K562 (cell line): ENCODE measurements around the gene C1orf21. TPM values are rescaled to one million over a fixed set of nuclear protein-coding genes. Genes with fewer than 3 reads are reported as not detected.

Experiments used
- ATAC-seq: fragments of 200-7000 bp; cut with Tn5 transposase; 3 replicates; pipeline ENCODE4 v1.9.1; 2020; ENCODE audit warnings: moderate library complexity
- BruUV-seq: library from RNA; stranded (reverse); fragments of 400-500 nt; replicated peaks from 2 replicates; lab custom pipeline; 2021; lab: Mats Ljungman, UMichigan
- CTCF ChIA-PET: fragments of 300-600 bp; formaldehyde crosslinking; extraction: SDS; loops from one replicate; lab custom pipeline; 2021; ENCODE audit warnings: low intra/inter-chr PET ratio; lab: Yijun Ruan, JAX
- POLR2A ChIA-PET: fragments of 300-600, 350-650 bp; sonication (Branson Sonifier 250); formaldehyde crosslinking; extraction: SDS; loops from one replicate; lab custom pipeline; 2021; ENCODE audit warnings: antibody characterized with exemption, inconsistent platforms; lab: Yijun Ruan, JAX
- DNase-seq, 4 experiments: peaks; one replicate each; pipeline versions ENCODE4 v3.0.0 to v3.0.0-alpha.2; 2011 to 2018; ENCODE audit warnings: low spot score in 3 of 4, mixed read lengths in 3 of 4; ENCODE audit errors: extremely low read depth in 1 of 4
- FAIRE-seq: peaks from 2 replicates; lab custom pipeline; 2011; peaks lifted over from hg19 to GRCh38; lab: Jason Lieb, UNC
- H2AFZ ChIP-seq: 2 replicates; pipeline ENCODE4 v1.6.0; 2011; ENCODE audit warnings: low read depth, low read length, control low read depth, inconsistent platforms
- H3K27ac ChIP-seq: fragments of 200-600 bp; 3 replicates; pipeline ENCODE4 v1.8.0; 2011; ENCODE audit warnings: low read depth, mild to moderate bottlenecking, control low read depth, inconsistent platforms, low read length, moderate library complexity, mixed read lengths; ENCODE audit errors: extremely low read depth
- H3K27me3 ChIP-seq, 2 experiments: fragments of 300-600 bp in 1 of 2; 2 replicates in 1 of 2; 3 replicates in 1 of 2; pipeline versions ENCODE4 v1.6.0 to v1.8.0; 2011; ENCODE audit warnings: inconsistent platforms in 2 of 2, low read length in 2 of 2, mild to moderate bottlenecking in 1 of 2, mixed read lengths in 1 of 2, moderate library complexity in 1 of 2; ENCODE audit not compliant: control insufficient read depth in 2 of 2, insufficient read depth in 2 of 2
- H3K36me3 ChIP-seq: fragments of 300-600 bp; 3 replicates; pipeline ENCODE4 v1.8.0; 2011; ENCODE audit warnings: mild to moderate bottlenecking, low read length, inconsistent platforms; ENCODE audit not compliant: control insufficient read depth, insufficient read depth
- H3K4me1 ChIP-seq, 2 experiments: fragments of 200-600 bp in 1 of 2; replicated peaks in 1 of 2; 2 replicates in 1 of 2; 3 replicates in 1 of 2; pipeline versions ENCODE4 v1.5.1 to v1.8.0; 2011; ENCODE audit warnings: inconsistent platforms in 2 of 2, low read length in 2 of 2, mild to moderate bottlenecking in 1 of 2, mixed read lengths in 1 of 2, moderate library complexity in 1 of 2; ENCODE audit not compliant: control insufficient read depth in 2 of 2, insufficient read depth in 2 of 2
- H3K4me2 ChIP-seq: 2 replicates; pipeline ENCODE4 v1.6.1; 2011; ENCODE audit warnings: low read length, control low read depth, inconsistent platforms, mixed read lengths; ENCODE audit not compliant: insufficient read depth
- H3K4me3 ChIP-seq: fragments of 200-600 bp; sonication (generic), shearing (Covaris generic); 2 replicates; pipeline ENCODE4 v1.5.1; 2016; ENCODE audit warnings: control low read depth, inconsistent platforms
- H3K79me2 ChIP-seq: fragments of 200-600 bp; 3 replicates; pipeline ENCODE4 v1.8.0; 2011; ENCODE audit warnings: low read length, inconsistent platforms; ENCODE audit not compliant: control insufficient read depth, insufficient read depth
- H3K9ac ChIP-seq, 2 experiments: 2 replicates each; pipeline versions ENCODE4 v1.6.0 to v1.6.1; 2011; ENCODE audit warnings: low read depth in 2 of 2, low read length in 2 of 2, control low read depth in 1 of 2, inconsistent platforms in 1 of 2, mild to moderate bottlenecking in 1 of 2, mixed read lengths in 1 of 2; ENCODE audit not compliant: insufficient read depth in 1 of 2
- H3K9me1 ChIP-seq: one replicate; pipeline ENCODE4 v1.6.0; 2011; ENCODE audit warnings: inconsistent platforms, mild to moderate bottlenecking, low read length, moderate library complexity; ENCODE audit not compliant: control insufficient read depth, insufficient read depth
- H3K9me3 ChIP-seq: replicated peaks from 2 replicates; pipeline ENCODE4 v1.5.1; 2011; ENCODE audit warnings: low read depth, low read length, inconsistent platforms; ENCODE audit not compliant: control insufficient read depth, insufficient read depth
- H4K20me1 ChIP-seq: replicated peaks from 2 replicates; pipeline ENCODE4 v1.6.1; 2011; ENCODE audit warnings: low read length, inconsistent platforms, mixed read lengths; ENCODE audit not compliant: control insufficient read depth, insufficient read depth
- DPF2 ChIP-seq: fragments of 450-650 bp; IDR thresholded peaks from 2 replicates; pipeline ENCODE4 v1.6.1; 2016
- ETV5 ChIP-seq: sonication (generic); formaldehyde crosslinking; IDR thresholded peaks from 2 replicates; pipeline ENCODE4 v1.4.0; 2020; ENCODE audit warnings: low read depth, mild to moderate bottlenecking, missing genetic modification reagents
- FOXA3 ChIP-seq, 2 experiments: fragments of 450-650 bp in 1 of 2; sonication (generic) in 1 of 2; formaldehyde crosslinking; IDR thresholded peaks in 1 of 2; conservative IDR thresholded peaks in 1 of 2; 2 replicates each; pipeline versions ENCODE4 v1.4.0 to v1.8.0; 2020 to 2022; ENCODE audit warnings: mild to moderate bottlenecking in 2 of 2, missing genetic modification reagents in 1 of 2
- MED1 ChIP-seq: sonication (generic); formaldehyde crosslinking; IDR thresholded peaks from 2 replicates; pipeline ENCODE4 v1.8.1; 2023; ENCODE audit warnings: missing genetic modification reagents, borderline replicate concordance
- MEIS2 ChIP-seq: fragments of 450-650 bp; IDR thresholded peaks from 2 replicates; pipeline ENCODE4 v1.6.1; 2014; ENCODE audit warnings: mild to moderate bottlenecking; ENCODE audit not compliant: partially characterized antibody
- MLLT1 ChIP-seq, 2 experiments: fragments of 450-650 bp; IDR thresholded peaks; 2 replicates each; pipeline ENCODE4 v1.6.1; 2016
- MXD1 ChIP-seq: fragments of 250-450 bp; sonication (Bioruptor Pico); IDR thresholded peaks from 2 replicates; pipeline ENCODE4 v1.8.0; 2021; ENCODE audit warnings: borderline replicate concordance, mild to moderate bottlenecking, moderate library complexity; ENCODE audit not compliant: poor library complexity, severe bottlenecking
- NKRF ChIP-seq: fragments of 450-650 bp; IDR thresholded peaks from 2 replicates; pipeline ENCODE4 v1.6.1; 2016; ENCODE audit warnings: borderline replicate concordance
- PCBP1 ChIP-seq: fragments of 200-400 bp; formaldehyde crosslinking; IDR thresholded peaks from 2 replicates; pipeline ENCODE4 v1.6.1; 2018; ENCODE audit warnings: mild to moderate bottlenecking, low read depth, low read length; ENCODE audit not compliant: poor library complexity, severe bottlenecking
- RNF219 ChIP-seq: fragments of 250-450 bp; sonication (Bioruptor Pico); IDR thresholded peaks from 2 replicates; pipeline ENCODE4 v1.5.0; 2022; ENCODE audit warnings: mild to moderate bottlenecking
- SMAD2 ChIP-seq: fragments of 150-350 bp; IDR thresholded peaks from 2 replicates; pipeline ENCODE4 v1.6.1; 2014; ENCODE audit warnings: low read depth, mild to moderate bottlenecking, low read length
- SMARCA4 ChIP-seq: fragments of 450-650 bp; IDR thresholded peaks from 2 replicates; pipeline ENCODE4 v1.6.1; 2016
- TAF15 ChIP-seq: fragments of 200-400 bp; formaldehyde crosslinking; IDR thresholded peaks from 2 replicates; pipeline ENCODE4 v1.6.1; 2017; ENCODE audit warnings: mild to moderate bottlenecking, low read depth, low read length, moderate library complexity
- ZBTB33 ChIP-seq: sonication (generic); formaldehyde crosslinking; IDR thresholded peaks from 2 replicates; pipeline ENCODE4 v1.8.1; 2023; ENCODE audit warnings: mild to moderate bottlenecking, missing genetic modification reagents
- ZNF175 ChIP-seq: fragments of 200-800 bp; sonication (Bioruptor generic); IDR thresholded peaks from 2 replicates; pipeline ENCODE4 v1.6.1; 2016; ENCODE audit warnings: low read depth, mild to moderate bottlenecking, missing genetic modification characterization, missing compliant biosample characterization
- WGBS: fragments of 100-300 bp; shearing (Covaris generic); methylation state at CpG from one replicate; pipeline ENCODE4 v1.1.6; 2016; ENCODE audit warnings: low coverage, mixed read lengths; ENCODE audit not compliant: insufficient coverage; ENCODE audit errors: missing lambda C conversion rate; 5-methylcytosine and 5-hydroxymethylcytosine counted together
- in situ Hi-C: fragments of 300-500 bp; cut with MboI; formaldehyde crosslinking; loops from 4 replicates; pipeline ENCODE4 v1.15.0; 2018; ENCODE audit warnings: inconsistent platforms, mixed read lengths
- intact Hi-C: fragments of 100-400 bp; cut with micrococcal nuclease; formaldehyde crosslinking; loops from 2 replicates; pipeline ENCODE4 v1.14.2; 2022
- polyA plus RNA-seq, 8 experiments: library from polyadenylated mRNA; depleted of rRNA in 4 of 8; stranded (reverse) in 5 of 8; unstranded in 3 of 8; fragments of >200 nt; fragmentation: Nextera tagmentation in 2 of 8; fragmentation: Illumina TruSeq in 1 of 8; extraction: Ambion mirVana in 2 of 8; extraction: Trizol in 1 of 8; gene quantifications; 2 replicates each; pipeline versions ENCODE4 v1.2.1 to v1.2.3, GENCODE V29; 2011 to 2014; ENCODE audit warnings: inconsistent platforms in 1 of 8, missing spikeins in 1 of 8
- total RNA-seq, 7 experiments: library from RNA; depleted of rRNA in 6 of 7; stranded (reverse); fragments of >200 nt in 6 of 7; fragmentation: Illumina TruSeq in 2 of 7; extraction: Trizol in 2 of 7; gene quantifications; 2 replicates each; pipeline versions ENCODE4 v1.2.1 to v1.2.3, GENCODE V29; 2011 to 2021; ENCODE audit warnings: low replicate concordance in 1 of 7

C1orf21 gene
- total and polyA plus RNA-seq, 9 of the 15 experiments (the other 6 are each of a cell fraction or from before 2014, with no cell fraction given): under 0.01 to 0.31 (median 0.07) TPM

GRCh38 chr1:184533915-184534314 lies 147.1 kb downstream of the C1orf21 start:
- FAIRE-seq (no peak), DNase-seq (no peak), ATAC-seq (no peak)
- POLR2A ChIA-PET: no interaction called here
- in situ Hi-C loops (no loop called here), intact Hi-C loops (no loop called here)
- WGBS: 0% methylated on average over 4 of the region's 4 CpGs
- no peak overlapping the region for H3K4me3 ChIP-seq
- no peak overlapping the region for H3K4me2 ChIP-seq
- BruUV-seq: no TSS peak
- no peak overlapping the region for H3K9ac ChIP-seq
- no peaks in the 10 kb centered on the region for H3K79me2 ChIP-seq
- H4K20me1 ChIP-seq: no peaks in the 10 kb centered on the region
- H2AFZ ChIP-seq: no peak overlapping the region
- H3K9me1 ChIP-seq: no peaks in the 10 kb centered on the region
- H3K36me3 ChIP-seq: no peaks in the 10 kb centered on the region
- 0 out of 5 replicates have a peak, but pooled peaks cover 0 to 4% of the 10 kb centered on the region in 2 experiments for H3K27me3 ChIP-seq
- no peaks in the 10 kb centered on the region for H3K9me3 ChIP-seq
- H3K4me1 ChIP-seq: no peaks in the 10 kb centered on the region
- H3K27ac ChIP-seq: no peak overlapping the region
- CTCF ChIA-PET: no interaction called here
- TF ChIP-seq ZBTB33: no peak
- TF ChIP-seq MLLT1 (IDR thresholded peaks at IDR 0.05): no peak
- no peak for TF ChIP-seq SMARCA4
- no peak for TF ChIP-seq FOXA3 (CRISPR knock-in tag; conservative IDR thresholded peaks at IDR 0.05 in 1 of 2, IDR thresholded peaks at IDR 0.05 in 1 of 2)
- no peak for TF ChIP-seq MXD1 (CRISPR knock-in tag)
- TF ChIP-seq PCBP1: no peak
- TF ChIP-seq RNF219 (CRISPR knock-in tag): no peak
- TF ChIP-seq MED1 (CRISPR knock-in tag): no peak
- TF ChIP-seq NKRF: no peak
- TF ChIP-seq ZNF175 (CRISPR knock-in tag): no peak
- no peak for TF ChIP-seq TAF15
- no peak for TF ChIP-seq MEIS2
- no peak for TF ChIP-seq ETV5 (CRISPR knock-in tag)
- no peak for TF ChIP-seq SMAD2
- no peak for TF ChIP-seq DPF2
